GM13977 (cell line): ENCODE data around the gene MPST.

Source experiments
- DNase-seq: peaks from one replicate; pipeline ENCODE4 v3.0.0; 2012; ENCODE audit warnings: low spot score
- in situ Hi-C: fragments of 300-500 bp; cut with MboI; formaldehyde crosslinking; loops from one replicate; pipeline ENCODE4 v1.12.0; 2022; ENCODE audit warnings: low sequenced_read_pairs, low pct_unique_long_range_greater_than_20kb, mixed read lengths, inconsistent platforms; ENCODE audit not compliant: unreplicated experiment
- TF ChIP-seq, protein P1 (sequence below): IDR thresholded peaks from 2 replicates; pipeline ENCODE4 v1.5.1; 2012; ENCODE audit warnings: mild to moderate bottlenecking, control low read depth; ENCODE audit not compliant: insufficient read depth; ENCODE audit errors: extremely low read depth, missing control alignments

Gene MPST

DNA sequence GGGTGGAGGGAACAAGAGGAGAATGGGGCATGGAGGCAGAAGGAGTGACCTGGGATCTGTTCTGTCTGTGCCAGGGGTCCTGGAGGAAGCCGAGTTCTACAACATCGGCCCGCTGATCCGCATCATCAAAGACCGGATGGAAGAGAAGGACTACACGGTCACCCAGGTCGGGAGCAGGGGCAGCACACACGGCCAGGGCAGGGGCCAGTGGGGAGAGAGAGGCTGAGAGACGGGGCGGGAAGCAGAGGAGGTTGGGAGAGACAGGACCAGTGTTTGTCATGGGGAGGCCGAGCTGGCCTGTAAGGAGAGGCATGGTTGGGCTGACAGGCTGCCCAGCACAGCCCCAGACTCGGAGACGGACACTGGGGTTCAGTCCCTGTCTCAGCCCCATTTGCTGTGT, 36.7 kb downstream of the MPST start:
- in situ Hi-C loops, result no loop called here
- TF ChIP-seq, protein P1, sequence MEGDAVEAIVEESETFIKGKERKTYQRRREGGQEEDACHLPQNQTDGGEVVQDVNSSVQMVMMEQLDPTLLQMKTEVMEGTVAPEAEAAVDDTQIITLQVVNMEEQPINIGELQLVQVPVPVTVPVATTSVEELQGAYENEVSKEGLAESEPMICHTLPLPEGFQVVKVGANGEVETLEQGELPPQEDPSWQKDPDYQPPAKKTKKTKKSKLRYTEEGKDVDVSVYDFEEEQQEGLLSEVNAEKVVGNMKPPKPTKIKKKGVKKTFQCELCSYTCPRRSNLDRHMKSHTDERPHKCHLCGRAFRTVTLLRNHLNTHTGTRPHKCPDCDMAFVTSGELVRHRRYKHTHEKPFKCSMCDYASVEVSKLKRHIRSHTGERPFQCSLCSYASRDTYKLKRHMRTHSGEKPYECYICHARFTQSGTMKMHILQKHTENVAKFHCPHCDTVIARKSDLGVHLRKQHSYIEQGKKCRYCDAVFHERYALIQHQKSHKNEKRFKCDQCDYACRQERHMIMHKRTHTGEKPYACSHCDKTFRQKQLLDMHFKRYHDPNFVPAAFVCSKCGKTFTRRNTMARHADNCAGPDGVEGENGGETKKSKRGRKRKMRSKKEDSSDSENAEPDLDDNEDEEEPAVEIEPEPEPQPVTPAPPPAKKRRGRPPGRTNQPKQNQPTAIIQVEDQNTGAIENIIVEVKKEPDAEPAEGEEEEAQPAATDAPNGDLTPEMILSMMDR, result no peak
- no peak for DNase-seq

DNA sequence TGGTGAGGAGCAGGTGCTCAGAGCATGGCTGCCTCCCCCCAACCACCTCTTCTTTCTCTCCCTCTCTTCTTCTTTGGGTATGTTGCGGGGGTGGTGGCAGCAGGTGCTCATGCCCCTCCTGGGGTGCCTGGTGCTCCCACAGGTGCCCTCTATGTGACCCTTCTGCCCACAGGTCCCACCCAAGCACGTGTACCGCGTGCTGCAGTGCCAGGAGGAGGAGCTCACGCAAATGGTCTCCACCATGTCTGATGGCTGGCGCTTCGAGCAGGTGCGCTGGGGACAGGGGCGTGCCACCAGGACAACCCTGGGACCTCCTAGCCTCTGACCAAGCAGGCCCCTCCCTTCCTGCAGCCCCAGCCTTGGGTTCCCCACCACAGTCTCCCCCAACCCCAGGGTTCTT, 37.7 kb downstream of the MPST start:
- in situ Hi-C loops, result no loop called here
- TF ChIP-seq, protein P1, result no peak
- DNase-seq, result no peak

DNA sequence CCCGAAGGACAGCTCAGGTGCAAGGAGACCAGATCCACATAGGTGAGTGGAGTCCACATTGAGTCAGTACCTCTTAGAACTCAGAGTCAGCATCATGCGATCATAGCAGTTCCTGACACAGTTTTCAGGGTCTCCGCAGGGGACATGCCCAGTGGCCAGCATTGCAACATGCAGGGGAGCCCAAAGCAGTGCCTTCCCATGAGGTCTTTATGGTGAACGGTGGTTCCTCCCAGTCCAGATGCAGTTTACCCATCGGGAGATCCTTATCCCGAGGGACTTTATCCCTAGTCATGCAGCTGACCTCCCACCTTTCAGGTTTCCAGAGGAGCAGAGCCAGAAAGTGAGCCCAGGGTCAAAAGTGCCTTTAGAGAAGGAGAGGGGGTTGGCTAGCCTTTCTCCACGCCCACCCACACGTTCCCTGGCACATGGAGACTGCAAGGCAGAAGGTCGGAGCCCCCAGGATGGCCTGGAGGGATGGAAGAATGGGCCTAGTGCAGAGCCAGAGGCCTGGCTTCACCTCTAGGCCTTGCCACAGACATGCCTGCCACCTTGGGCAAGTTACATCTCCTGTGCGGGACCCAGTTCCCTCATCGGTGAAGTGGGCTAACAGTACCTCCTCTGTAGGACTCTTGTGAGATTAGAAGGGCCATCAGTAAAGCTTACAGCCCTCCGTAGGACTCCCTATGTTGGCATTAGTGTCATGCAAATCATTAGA, 38.4 kb downstream of the MPST start:
- TF ChIP-seq, protein P1, result no peak
- DNase-seq, result no peak
- in situ Hi-C loops, result no loop called here

DNA sequence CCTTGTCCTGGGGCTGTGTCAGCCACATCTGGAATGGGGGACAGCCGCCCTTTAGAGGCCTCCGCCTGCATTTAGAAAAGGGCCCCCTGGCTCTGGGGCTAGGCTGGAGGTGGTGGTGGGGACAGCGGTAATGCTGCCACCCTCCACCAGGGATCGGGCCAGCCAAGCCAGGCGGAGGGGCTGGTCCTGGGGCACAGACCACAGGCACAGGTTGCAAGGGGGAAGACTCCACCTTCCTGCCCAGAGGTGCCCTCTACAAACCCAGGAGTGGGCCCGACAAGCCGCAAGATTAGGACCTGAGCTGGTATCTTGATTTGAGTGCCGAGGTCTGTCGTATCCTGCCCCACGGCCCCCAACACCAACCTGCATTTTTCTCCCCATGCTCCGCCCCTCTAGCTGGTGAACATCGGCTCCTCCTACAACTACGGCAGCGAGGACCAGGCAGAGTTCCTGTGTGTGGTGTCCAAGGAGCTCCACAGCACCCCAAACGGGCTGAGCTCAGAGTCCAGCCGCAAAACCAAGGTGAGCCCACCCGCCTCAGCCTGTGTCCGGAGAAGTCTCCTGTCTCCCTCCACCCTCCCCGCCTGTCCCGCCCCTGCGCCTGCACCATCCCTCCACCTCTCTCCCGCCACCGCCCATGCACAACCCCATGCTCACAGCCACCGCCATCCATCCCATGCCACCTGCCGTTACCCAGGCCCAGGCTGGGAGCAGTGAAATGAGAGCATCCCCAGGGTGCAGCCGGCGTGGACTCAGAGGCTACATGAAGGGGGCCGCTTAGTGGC, 39.6 kb downstream of the MPST start:
- no peak for DNase-seq
- TF ChIP-seq, protein P1, result no peak
- in situ Hi-C loops, result no loop called here

DNA sequence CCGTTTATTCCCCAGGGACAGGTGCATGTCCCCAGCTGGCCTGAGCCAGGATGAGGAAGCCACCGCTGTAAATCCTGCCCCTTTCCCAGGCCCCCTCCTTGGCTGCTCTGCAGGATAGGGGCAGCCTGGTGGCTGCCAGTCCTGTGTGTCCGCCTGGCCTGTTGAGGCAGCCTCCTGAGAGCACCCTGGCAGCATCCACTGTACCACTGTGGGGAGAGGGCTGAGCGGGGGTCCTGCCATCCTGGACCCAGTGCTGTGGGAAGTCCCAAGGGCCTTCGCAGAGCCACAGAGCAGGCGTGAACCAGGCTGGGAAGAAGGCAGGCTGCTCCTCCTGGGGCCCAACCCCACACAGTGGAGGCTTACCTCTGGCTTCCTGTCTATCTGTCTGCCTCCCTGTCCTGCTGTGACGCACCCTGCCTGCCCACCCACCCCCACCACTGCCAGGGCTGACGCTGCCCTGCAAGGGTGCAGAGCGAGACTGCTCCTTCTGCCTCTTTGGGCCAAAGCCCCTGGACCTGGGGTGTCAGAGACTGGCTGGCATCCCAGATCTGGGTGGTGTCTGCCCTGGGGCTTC, 40.4 kb downstream of the MPST start:
- DNase-seq, result no peak
- in situ Hi-C loops, result no loop called here

More for the DNA sequence above, 40.4 kb downstream of the MPST start:
- TF ChIP-seq, protein P1, result no peak
